GM21360 (cell line): Measurements from ENCODE around the gene TMEM163.
A peak's percentile ranks its signal among the peaks of the same experiment; 100 is the strongest.

Source experiments
- ATAC-seq: cut with Tn5 transposase; IDR thresholded peaks from one replicate; pipeline ENCODE4 v1.9.1; 2021; ENCODE audit warnings: mild to moderate bottlenecking, moderate library complexity; ENCODE audit not compliant: unreplicated experiment

The TMEM163 gene

DNA sequence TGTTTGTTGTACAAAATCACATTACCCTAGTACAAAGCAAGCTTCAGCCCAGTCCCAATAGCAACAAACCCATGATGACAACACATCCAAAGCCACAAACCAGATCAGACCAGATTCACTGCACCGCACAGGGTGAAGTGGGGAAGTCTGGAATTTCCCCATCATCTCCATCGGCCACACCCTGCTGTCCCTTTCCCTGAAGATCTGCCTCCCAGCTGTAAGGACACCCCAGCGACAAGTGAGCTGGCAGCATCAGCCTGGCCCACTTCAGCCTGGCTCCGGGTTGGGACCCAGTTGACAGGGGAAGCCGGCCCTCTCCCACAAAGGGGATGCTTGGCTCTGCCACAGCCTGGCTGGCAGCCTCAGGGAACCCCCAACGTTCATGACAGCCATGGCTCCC lies 257.3 kb downstream of the TMEM163 start:
- ATAC-seq, result no peak

DNA sequence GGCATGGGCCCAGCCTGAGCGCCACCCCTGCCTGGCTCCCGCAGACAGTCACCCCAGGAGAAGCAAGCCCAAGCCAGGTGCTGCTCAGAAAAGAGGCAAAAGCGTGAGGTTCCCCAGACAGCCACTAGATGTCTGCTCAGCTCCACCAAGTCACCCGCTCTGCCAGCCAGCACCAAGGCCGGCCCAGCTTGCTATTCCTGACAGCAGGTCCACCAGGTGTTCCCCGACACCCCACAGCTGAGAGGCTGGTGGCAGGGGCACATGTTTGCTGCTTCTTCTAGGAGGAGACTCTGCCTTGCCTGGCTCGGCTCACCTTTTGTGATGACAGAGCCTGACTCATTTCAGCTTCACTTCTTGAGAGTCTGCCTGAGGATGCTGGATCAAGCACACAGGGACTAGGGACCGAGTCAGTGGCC lies 258.2 kb downstream of the TMEM163 start:
- ATAC-seq, result peak; percentile 83

DNA sequence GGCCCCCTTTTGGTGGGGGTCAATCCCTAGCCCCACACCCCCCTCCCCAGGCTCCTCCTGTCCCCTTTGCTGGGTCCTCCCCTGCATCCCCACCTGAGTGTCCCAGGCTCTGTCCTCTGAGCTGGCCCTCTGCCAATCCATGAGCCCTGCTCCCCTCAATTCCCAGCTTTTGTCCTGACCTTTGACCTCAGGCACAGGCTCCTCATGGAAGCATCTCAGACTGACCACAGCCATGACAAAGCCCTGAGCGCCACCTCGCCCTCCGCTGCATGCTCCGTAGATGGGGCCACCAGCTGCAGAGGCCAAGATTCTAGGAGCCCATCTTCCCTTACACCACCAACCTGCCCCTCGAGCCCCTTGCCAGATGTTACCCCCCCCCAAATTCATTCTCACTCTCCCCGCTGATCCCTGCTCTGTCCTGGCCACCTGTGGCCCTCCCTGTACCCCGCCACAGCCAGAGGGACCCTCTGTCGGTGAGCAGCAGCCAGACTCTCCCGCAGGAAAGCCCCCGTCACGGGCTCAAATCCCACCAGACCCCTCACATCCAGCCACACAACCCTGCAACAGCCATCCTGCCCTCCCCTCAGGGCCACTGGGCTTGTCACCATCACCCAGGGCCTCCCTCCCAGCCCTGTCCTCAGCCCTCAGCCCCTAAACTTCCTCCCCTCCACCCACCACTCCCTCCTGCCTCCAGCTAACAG lies 258.9 kb downstream of the TMEM163 start:
- ATAC-seq, result no peak

DNA sequence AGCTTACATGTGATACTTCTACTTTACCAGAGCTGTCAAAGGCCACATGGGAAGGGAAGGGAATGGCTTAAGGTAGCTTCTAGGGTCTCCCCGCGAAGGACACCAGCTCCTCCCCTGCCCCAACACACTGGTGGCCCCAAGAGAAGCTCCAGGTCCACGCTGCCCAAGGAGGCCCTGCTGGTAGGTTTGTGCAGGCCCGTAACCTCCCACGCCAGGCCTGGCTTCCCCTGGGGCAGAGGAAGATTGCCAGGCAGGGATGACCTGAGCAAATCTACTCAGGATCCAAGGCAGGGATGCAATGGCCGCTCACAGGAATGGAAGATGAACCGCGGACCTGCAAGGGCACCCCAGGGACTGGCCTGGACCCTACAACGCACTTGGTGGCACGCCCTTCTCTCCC lies 259.9 kb downstream of the TMEM163 start:
- no peak for ATAC-seq

DNA sequence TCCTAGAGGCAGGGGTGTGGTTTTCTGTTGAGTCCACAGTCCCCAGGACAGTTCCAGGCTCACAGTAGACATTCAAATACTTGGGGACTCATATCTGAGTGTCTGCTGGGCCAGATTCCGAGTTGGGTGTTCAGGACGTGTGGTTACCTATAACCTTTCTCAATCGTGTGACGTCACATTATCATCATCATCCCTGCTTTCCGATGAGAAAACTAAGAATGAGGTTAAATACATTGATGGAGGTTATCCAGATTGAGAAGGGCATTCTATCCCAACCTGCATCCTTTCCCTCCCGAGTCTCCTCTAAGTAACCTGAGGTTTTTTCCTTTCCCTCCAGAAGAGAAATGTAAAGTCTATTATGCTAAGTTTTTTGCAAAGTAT lies 260.3 kb downstream of the TMEM163 start:
- no peak for ATAC-seq

DNA sequence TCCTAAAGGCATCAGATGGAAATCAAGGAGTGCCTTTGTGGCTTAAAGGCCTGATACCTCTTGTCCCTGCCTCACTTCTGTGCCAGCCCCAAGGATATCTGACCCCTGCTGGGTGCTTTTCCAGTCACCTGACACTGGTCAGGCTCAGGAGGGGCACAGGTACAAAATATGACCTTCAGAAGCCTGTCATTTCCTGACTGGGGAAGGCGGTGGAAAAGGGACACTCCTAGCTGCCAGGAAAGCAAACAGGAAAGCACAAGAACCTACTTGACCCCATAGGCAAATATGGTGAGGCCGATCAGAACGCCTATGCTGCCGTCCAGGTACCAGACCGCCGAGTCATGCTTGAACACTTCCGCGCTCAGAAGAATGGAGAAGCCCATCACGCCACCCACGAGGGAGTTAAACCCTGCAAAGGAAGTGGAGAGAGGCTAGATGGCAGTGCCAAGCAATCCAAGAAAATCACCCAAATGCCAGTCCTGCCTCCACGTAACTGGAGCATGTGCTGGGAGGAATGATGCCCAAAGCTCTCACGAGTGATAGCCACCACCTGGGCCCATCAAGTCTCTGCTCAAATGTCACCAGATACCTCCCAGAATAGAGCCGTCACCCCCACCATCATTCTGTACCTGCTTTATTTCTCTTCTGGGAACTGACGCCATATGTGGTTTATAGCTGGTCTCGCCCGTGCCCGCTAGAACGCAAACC lies 260.9 kb downstream of the TMEM163 start:
- ATAC-seq, result no peak

DNA sequence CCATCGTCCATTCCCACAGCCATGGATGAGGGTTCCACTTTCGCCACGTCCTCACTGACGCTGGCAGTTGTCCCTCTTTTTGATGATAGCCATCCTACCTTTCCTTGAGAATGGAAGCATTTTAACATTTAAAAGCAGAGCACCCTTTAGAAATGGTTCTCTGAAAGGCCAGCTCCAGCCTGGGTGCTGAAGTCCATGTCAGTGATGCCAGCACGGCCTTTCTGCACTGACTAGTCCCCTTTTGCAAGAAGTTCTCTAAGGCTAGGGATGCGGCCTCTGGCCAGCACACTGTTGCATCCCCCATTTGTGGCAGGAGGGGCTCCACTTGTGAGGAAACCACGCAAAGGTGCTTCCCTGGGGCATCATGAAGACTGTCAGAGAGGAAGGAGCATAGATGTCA lies 261.4 kb downstream of the TMEM163 start:
- ATAC-seq, result no peak

DNA sequence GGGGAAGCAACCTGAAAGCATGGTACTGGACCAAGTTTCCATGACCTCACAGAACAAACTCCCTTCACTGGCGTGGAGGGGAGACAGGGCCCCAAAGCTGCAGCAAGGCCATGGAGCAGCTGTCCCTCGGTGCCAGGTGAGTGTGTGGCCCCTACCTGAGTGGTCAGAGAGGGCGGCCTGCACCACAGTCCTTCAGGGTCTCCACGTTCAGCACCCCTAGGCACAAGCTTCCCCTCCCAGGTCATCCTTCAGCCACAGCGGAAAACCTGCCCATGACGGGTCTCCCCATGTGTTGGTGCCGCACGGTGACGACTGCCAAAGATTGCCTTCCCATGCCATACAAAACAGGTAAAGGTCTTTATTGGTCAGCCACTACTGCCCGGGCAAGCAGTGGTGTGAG lies 263.4 kb downstream of the TMEM163 start:
- no peak for ATAC-seq

DNA sequence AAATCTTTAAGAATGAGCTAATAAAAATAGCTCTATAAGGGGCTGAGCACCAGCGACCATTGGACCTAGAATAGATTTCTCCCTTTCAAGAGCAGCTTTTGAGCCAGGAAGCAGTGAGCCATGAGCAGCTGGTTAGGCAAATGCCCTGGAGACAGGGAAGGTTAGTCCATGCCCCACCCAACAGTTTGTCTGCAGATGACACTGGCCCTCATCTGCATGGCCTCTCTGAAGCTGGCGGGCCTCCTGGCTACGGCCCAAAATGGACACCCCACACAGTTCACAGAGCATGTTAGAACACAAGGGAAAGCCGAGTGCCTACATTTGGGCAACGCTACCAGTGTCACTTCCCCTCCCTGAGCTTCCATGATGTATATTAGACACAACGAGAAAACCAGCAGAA lies 263.9 kb downstream of the TMEM163 start:
- ATAC-seq, result no peak

DNA sequence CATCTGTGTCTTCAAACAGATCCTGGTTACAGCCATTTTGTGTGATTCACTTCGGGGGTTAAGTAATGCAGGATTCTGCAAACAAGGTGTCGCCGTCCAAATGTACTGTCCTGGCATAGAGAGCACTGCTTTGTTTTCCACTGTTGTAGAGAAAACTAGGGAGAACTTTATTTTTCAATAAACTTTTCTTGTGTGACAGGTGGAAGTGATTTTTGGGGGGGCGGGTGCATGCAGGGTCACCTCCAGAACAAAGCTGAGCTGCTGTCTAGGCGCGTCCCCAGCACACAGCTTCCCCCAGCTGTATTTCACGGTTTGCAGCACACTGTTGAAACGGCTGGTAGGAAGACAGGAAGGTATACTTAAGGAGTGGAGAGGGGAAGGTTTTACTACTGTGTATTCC lies 264.4 kb downstream of the TMEM163 start:
- ATAC-seq, result no peak

DNA sequence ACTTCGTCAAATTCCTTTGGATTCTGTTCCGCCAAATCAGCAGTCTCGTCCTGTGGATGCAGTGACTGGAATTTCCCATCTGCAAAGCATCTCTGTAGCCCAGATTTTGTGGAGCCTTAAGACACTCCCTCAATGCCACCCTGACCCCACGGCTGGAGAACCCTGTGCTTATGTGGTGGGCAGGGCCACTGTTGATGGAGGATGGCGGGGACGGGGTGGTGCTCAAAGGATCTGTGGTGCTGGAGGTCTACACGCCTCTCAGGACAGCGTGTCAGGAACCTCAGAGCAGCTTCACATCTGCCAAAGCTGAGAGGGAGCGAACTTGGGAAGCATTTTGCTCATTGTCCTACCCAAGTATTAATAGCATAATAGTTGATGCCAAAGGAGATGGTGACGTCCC lies 264.8 kb downstream of the TMEM163 start:
- no peak for ATAC-seq

DNA sequence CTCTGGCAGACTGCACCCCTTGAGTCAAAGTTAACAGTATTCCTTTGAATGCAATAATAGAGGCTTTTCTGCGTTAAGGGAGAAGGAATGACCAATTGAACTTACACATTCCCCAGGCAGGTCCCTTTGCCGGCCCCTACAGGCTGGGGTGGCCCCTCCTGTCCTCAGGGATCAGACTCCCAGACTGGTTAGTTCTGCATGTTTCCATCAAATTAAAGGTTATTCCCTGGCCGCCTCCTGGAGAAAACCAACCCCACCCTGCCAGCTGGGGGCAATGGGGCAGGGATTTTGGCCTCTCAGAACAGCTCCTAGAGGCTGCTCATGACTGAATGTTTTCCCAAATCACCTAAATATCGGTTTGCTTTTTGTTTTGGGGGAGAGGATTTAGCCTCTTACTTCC lies 265.3 kb downstream of the TMEM163 start:
- ATAC-seq, result no peak

DNA sequence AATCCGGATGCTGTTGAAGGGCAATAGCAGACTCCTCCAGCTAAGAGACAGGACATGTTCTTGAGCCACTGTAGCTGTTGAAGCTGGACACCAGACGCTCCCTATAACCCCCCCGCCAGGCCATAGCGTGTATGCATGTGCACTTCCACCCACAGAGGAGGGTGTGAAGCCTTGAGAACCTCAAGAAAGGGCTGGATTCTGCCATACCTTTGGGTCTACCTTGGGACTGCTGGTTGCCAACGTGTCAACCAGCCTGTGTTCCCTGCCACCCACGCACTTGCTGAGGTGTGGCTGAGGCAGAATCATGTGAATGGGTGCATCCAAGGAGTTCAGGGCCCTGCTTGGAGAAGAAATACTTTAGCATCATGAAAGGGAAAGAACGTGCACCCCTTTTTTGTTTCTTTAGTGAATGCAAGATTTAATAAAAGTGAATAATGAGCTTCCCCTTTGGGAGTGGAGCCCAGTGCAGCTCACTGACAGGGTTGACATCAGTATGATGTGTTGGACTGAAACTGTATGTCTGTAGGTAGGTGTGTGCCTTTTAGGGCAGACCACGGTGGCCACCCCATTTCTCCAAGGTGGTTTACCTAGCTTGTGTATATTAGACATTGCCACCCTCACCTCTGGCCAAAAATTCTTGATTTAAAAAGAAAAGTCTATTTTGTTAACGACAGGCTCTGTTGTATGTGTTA lies 266.6 kb downstream of the TMEM163 start:
- ATAC-seq, result no peak

DNA sequence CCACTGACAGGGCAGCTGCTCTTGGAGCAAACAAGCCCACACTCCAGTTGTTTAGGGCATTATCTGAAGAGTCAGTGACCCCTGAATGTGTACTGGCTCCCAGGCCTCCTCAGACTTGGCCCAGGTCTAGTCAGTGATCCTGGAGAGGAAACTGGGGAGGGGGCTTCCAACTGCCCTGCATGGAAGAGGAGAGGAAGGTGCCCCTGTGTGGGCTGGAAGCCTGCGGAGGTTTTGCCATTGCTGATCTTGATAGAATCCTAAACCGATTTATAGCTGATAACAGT lies 267.5 kb downstream of the TMEM163 start:
- ATAC-seq, result no peak

DNA sequence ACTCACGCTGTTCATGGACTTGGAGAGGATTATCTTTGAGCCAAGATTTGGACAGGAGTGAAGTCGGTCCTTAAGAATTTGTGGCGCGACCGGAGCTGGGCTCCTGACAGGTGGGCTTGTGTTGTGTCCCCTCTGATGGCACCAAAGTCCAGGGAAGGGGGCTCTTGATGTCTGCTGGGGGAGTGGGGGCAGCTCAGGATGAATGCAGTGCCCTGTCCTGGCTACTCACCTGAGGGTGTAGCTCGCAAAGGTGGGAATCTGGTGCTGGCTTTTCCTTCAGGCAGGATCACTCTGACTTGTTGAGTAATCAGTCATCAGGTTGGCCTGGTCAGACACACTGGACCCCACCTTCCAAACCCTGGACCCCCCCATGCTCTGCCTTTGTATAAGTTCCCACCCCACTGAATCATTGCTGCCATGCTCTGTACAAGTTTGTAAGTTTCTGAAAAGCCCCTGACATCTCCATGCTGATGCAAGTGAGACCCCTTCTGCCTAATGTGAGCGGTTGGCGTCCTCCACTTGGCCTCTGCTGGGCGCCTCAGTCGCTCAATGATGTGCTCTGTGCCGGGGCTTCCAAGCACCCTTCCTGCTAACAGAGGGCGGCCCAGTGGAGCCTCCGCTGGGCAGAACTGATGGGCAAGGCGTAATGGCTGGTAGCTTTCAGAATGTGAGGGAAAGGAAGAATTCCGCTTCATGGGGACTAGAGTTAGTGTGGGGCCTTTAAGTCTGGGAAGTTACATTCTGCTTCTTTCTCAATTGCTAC lies 268.9 kb downstream of the TMEM163 start:
- ATAC-seq, result no peak

DNA sequence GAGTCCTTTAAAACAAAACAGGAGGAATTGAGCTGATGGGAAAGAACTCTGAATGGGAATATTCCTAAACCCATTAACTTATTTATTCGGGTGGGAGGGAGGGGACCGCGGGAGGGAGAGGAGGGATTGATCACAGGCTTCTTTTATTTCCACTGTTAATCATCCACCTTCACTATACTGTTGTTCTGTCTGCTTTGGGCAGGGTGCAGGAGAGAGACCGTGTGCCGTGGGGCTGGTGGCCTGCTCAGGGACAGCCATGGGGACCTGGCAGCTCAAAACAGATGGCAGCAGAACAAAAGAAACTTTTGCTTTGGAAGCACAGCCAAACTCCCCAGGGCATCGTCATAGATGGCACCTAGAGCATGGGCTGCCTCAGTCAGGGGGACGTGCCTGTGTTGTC lies 269.6 kb downstream of the TMEM163 start:
- no peak for ATAC-seq

DNA sequence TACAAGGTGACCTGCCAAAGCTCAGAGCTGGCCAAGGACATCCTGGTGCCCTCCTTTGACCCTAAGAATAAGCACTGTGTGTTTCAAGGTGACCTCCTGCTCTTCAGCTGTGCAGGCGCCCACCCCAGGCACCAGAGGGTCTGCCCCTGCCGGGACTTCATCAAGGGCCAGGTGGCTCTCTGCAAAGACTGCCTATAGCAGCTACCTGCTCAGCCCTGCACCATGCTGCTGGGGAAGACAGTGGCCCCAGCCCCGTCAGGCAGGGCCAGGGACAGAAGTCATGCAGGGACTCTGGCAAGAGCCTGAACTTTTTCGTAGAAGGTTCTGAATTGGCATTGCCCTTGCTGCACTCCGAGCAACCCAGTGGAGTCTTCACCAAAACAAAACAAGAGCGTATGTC lies 270.1 kb downstream of the TMEM163 start:
- ATAC-seq, result no peak

DNA sequence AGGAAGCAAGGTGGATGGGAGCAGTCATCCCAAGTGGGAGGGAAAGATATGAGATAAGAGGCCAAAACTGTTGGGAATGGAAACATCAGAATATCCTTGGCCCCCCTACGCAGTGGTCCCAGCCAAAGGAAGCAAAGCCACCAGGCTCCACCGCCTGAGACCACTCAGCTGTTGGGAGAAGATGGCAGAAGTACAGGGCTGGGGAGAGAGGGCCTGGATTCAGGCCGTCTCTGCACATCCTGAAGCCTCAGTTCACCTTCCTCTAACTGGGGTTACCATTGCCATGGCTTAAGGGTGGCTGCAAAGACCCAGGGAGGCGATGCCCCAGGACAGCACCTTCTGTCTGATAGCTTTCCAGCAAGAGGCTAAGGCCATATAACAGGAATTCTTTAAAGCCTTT lies 271.1 kb downstream of the TMEM163 start:
- ATAC-seq, result no peak

DNA sequence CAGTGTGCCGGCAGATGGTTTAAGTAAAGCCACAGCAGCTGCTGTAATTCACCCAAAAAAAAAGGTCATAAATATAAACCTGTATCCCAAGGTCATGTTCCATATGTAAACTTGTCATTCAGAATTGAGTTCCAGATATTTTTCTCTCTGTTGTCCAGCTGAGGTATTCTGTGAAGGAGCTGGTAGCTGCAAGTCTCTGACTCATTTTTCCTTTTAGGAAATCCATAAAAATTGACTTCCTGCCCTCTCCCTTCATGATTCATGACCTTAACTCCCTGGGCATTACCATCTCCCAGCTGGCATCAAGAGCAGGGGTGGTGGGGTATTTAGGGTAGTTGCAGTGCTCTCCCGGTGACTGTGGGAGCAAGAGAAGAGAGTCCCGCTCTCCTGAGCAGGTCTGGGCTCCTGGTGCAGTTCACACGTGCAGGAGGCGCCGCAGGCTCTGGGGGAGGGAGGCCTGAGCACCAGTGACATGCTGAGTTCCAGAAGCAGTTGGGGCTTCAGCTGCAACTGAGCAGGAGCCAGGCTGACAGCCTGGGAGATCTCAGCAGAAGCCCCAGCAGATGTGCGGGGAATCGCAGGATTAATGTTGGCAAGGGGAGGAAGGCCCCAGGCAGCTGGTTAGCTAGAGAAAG lies 272.3 kb downstream of the TMEM163 start:
- no peak for ATAC-seq

DNA sequence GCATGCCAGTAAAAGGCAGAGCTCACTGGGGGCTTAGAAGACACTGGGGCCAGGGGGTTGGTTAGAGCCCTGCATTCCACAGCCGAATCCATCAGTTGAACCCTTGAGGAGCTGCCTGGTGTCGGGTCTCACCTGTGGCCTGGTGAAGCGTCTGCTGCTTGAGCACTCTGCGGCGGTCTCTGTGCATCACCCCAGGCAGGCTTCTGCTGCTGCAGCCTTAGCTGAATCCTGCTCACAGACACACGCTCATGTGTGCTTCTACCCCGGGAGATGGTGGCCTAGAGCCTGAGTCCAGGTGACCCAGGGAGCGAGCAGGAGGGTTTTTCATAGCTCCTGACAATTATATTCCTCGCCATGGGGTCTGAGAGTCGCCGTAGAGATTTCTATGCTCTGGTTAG lies 272.8 kb downstream of the TMEM163 start:
- no peak for ATAC-seq

DNA sequence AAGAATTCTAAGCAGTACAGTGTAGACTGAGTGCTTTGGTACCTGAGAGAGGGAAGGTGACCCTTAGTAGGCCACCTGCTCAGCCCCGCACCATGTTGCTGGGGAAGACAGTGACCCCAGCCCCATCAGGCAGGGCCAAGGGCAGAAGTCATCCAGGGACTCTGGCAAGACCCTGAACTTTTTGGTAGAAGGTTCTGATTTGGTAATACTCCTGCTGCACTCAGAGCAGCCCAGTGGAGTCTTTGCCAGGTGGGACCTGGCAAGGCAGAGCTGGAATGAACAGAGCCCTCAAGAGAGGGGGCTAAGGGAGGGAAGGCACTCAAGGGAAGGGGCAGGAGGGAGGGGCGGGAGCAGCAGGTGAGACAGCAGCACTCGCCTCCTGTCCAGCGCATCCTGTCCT lies 273.7 kb downstream of the TMEM163 start:
- ATAC-seq, result no peak
